Vagina (tissue), 2 donors: ENCODE results near the gene NELFA. TPM values are rescaled to one million over a fixed set of nuclear protein-coding genes. Genes with fewer than 3 reads are reported as not detected.
A peak's percentile ranks its signal among the peaks of the same experiment; 100 is the strongest.

Experiments used
- DNase-seq, 2 donors: peaks; one replicate each; pipeline ENCODE4 v3.0.0-alpha.2; 2017; ENCODE audit errors: extremely low spot score in 2 of 2
- H3K27ac ChIP-seq: fragments of 200-600 bp; sonication (generic); one replicate; pipeline ENCODE4 v1.5.1; 2019
- H3K27me3 ChIP-seq: fragments of 200-600 bp; sonication (generic); one replicate; pipeline ENCODE4 v1.5.1; 2019
- H3K36me3 ChIP-seq, 2 donors: fragments of 200-600 bp; sonication (generic); one replicate each; pipeline ENCODE4 v1.5.1; 2017 to 2019
- H3K4me1 ChIP-seq: fragments of 200-600 bp; sonication (generic); one replicate; pipeline ENCODE4 v1.5.1; 2019
- H3K4me3 ChIP-seq, 2 donors: fragments of 200-600 bp; sonication (generic); 1 replicate in 1 of 2; 2 replicates in 1 of 2; pipeline ENCODE4 v1.5.1; 2016 to 2019
- H3K9me3 ChIP-seq: fragments of 200-600 bp; sonication (generic); one replicate; pipeline ENCODE4 v1.5.1; 2019
- POLR2A ChIP-seq, 2 donors: fragments of 450-650 bp; IDR thresholded peaks; one replicate each; pipeline ENCODE4 v1.6.1; 2017; ENCODE audit warnings: antibody characterized with exemption in 2 of 2, mild to moderate bottlenecking in 2 of 2, moderate library complexity in 2 of 2
- POLR2AphosphoS5 ChIP-seq, 2 donors: sonication (generic); formaldehyde crosslinking; IDR thresholded peaks; one replicate each; pipeline ENCODE4 v1.9.0; 2017; ENCODE audit warnings: antibody characterized with exemption in 2 of 2, mild to moderate bottlenecking in 2 of 2, low read depth in 1 of 2; ENCODE audit not compliant: insufficient read depth in 1 of 2
- intact Hi-C: fragments of 100-400 bp; cut with DNase I; formaldehyde crosslinking; loops from one replicate; pipeline ENCODE4 v1.15.1; 2023
- total RNA-seq: library from RNA; depleted of rRNA; stranded (reverse); fragments of >200 nt; gene quantifications from one replicate; pipeline ENCODE4 v1.2.3, GENCODE V29; 2016
- TF ChIP-seq, protein P1 (sequence below), 3 experiments: fragments of 450-650 bp in 2 of 3; fragments of 200-600 bp in 1 of 3; sonication (generic) in 1 of 3; IDR thresholded peaks; one replicate each; pipeline ENCODE4 v1.5.1; 2017 to 2019; ENCODE audit warnings: antibody characterized with exemption in 3 of 3, mild to moderate bottlenecking in 2 of 3, moderate library complexity in 2 of 3

Gene NELFA
- total RNA-seq = 19.6 TPM

DNA sequence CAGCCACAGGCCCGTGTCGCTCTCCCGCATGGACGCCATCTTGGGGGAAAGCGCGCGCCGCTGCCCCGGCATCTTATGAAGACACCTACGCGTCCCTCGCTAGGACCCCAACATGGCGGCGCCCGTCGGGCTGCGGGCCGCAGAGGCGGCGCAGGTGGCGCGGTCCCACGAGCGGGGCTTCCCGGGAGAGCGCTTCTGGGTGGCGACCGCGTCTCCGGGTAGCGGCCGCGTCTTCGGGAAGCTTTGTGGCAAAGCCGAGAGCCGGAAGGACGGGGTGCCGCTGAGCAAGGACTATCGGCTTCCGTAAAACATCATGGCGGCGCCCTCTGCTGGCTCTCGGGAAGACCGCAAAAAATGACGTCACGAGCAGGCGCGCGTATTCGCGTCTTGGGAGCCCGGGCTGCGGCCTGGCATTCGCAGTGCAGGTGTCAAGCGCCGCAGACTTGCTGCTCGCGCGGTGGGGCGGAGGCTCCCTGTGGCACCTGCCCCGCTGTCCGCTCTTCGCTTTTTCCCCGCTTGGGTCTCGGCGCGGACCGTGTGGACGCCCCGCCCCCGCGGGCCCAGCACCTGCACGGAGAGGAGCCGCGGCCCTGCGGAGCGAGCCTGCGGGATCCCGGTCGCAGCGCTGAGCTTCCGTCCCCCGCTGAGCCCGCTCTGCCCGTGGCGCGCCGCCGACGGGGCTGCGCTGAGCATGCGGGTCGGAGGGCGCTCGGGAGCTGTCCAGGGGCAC, at the start of gene NELFA:
Gene NELFA (minus strand): TSS at position 54 of the 730 bp plus-strand sequence. CDS start 15 bp downstream, at position 39.
- H3K9me3 ChIP-seq = no peaks in the 10 kb centered on the region
- H3K4me3 ChIP-seq = peak within 1 kb of the TSS; percentile 70 to 95
- intact Hi-C loops = no loop called here
- H3K27ac ChIP-seq = peak within 1 kb of the TSS; percentile 98
- H3K36me3 ChIP-seq = peaks cover 0 to 8% of the 10 kb centered on the region in 2 donors
- no peaks in the 10 kb centered on the region for H3K27me3 ChIP-seq
- DNase-seq = peak in 1 of 2 donors; percentile 92
- peaks cover 33% of the 10 kb centered on the region for H3K4me1 ChIP-seq
- TF ChIP-seq POLR2AphosphoS5 (IDR thresholded peaks at IDR 0.05; ENCODE audit: insufficient read depth in 1 of 2, low read depth in 1 of 2) = peak; percentile 76 to 90
- TF ChIP-seq, protein P1, sequence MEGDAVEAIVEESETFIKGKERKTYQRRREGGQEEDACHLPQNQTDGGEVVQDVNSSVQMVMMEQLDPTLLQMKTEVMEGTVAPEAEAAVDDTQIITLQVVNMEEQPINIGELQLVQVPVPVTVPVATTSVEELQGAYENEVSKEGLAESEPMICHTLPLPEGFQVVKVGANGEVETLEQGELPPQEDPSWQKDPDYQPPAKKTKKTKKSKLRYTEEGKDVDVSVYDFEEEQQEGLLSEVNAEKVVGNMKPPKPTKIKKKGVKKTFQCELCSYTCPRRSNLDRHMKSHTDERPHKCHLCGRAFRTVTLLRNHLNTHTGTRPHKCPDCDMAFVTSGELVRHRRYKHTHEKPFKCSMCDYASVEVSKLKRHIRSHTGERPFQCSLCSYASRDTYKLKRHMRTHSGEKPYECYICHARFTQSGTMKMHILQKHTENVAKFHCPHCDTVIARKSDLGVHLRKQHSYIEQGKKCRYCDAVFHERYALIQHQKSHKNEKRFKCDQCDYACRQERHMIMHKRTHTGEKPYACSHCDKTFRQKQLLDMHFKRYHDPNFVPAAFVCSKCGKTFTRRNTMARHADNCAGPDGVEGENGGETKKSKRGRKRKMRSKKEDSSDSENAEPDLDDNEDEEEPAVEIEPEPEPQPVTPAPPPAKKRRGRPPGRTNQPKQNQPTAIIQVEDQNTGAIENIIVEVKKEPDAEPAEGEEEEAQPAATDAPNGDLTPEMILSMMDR (IDR thresholded peaks at IDR 0.05) = peak in 2 of 3 experiments; percentile 54 to 56
- peak in 1 of 2 donors; percentile 32 for TF ChIP-seq POLR2A (IDR thresholded peaks at IDR 0.05)

DNA sequence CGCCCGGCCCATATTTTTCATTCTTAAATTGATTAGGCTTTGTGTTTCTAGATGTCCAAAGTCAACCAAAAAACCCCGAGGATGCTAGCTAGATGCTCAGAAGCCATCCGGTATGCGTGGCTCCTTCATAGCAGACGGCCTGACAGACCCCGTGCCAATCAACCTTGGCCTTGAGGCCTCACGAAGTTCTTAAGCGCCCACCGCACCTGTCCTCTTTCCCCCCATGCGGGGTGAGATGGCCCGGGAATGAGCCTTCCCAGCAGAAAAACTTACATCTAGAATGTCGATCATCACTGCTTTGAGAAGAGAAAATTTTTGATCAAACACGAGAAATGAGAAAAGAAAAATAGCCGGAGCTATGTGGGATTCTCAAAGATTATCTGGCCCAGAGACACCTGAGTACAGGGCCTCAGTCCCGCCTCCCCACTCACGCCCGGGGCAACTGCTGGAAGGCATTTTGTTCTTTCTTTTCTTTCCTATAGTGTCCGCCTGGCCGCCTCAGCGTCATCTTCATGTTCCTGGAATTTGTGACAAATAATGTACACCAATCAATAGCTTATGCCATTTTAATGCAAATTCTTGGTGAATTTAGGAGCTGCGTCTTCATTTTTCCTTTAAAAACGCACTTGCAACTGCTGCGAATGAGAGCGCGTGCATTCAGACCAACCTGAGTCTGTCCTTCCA, 48.8 kb upstream of the NELFA start:
- Histone ChIP-seq H3K27ac (no peak overlapping the region), H3K4me3 (no peak overlapping the region), H3K4me1 (peaks cover 8% of the 10 kb centered on the region), H3K27me3 (peaks cover 13% of the 10 kb centered on the region), H3K36me3 (no peaks in the 10 kb centered on the region), H3K9me3 (no peaks in the 10 kb centered on the region)
- no peak for DNase-seq
- intact Hi-C loops = no loop called here
- TF ChIP-seq, protein P1 (IDR thresholded peaks at IDR 0.05) = no peak
- TF ChIP-seq POLR2AphosphoS5 (IDR thresholded peaks at IDR 0.05; ENCODE audit: insufficient read depth in 1 of 2, low read depth in 1 of 2) (no peak), POLR2A (IDR thresholded peaks at IDR 0.05) (no peak)

DNA sequence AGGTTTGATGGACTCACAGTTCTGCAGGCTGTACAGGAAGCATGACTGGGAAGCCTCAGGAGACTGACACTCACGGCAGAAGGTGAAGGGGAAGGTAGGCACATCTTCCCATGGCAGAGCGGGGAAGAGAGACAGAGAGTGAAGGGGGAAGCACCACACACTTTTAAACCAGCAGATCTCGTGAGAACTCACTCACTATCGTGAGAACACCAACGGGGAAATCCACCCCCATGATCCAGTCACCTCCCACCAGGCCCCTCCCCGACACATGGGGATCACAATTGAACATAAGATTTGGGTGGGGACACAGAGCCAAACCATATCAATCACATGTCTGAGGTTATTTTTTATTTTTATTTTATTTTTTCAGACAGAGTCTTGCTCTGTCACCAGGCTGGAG, 45.4 kb upstream of the NELFA start:
- no peaks in the 10 kb centered on the region for H3K9me3 ChIP-seq
- no peak overlapping the region for H3K4me3 ChIP-seq
- H3K27me3 ChIP-seq = peaks cover 5% of the 10 kb centered on the region
- no peaks in the 10 kb centered on the region for H3K36me3 ChIP-seq
- TF ChIP-seq POLR2A (IDR thresholded peaks at IDR 0.05) (no peak), POLR2AphosphoS5 (IDR thresholded peaks at IDR 0.05; ENCODE audit: insufficient read depth in 1 of 2, low read depth in 1 of 2) (no peak)
- TF ChIP-seq, protein P1 (IDR thresholded peaks at IDR 0.05) = no peak
- intact Hi-C loops = no loop called here
- H3K4me1 ChIP-seq = no peaks in the 10 kb centered on the region
- H3K27ac ChIP-seq = no peak overlapping the region
- no peak for DNase-seq

DNA sequence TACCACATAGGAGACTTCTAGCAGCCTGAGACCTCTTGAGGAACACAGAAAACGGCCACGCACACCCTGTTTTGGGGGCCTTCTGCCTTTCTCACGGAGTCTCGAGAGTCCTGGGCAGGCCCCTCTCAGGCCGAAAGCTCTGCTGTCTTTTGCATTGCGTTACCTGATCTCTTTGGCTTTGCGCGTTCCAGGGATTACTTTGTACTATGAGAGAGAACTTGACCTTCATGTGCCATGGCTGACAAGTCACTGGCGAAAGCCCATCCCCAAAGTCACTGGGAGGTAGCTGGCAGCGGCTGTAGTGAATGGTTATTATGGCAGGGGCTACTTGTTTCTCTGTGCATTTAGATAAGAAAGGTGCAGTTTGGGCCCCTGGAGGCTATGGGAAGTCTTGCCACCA, 42.3 kb upstream of the NELFA start:
- DNase-seq = no peak
- H3K27me3 ChIP-seq = no peaks in the 10 kb centered on the region

DNA sequence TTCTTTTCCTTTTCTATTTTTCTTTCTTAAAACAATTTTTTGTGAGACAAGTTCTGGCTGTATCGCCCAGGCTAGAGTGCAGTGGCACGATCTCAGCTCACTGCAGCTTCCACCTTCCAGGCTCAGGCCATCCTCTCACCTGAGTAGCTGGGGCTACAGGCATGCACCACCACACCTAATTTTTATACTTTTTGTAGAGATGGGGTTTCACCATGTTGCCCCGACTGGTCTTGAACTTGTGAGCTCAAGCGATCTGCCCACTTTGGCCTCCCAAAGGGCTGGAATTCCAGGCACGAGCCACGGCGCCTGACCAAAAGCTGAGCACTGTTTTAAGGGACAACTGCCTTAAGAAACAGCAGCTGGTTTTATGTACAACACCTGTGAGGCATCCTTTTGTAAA, 41.0 kb upstream of the NELFA start:
- DNase-seq = no peak
- TF ChIP-seq POLR2A (IDR thresholded peaks at IDR 0.05) (no peak), POLR2AphosphoS5 (IDR thresholded peaks at IDR 0.05; ENCODE audit: insufficient read depth in 1 of 2, low read depth in 1 of 2) (no peak)
- TF ChIP-seq, protein P1 (IDR thresholded peaks at IDR 0.05) = no peak
- no peaks in the 10 kb centered on the region for H3K27me3 ChIP-seq
- intact Hi-C loops = no loop called here
- no peaks in the 10 kb centered on the region for H3K36me3 ChIP-seq
- H3K27ac ChIP-seq = no peak overlapping the region
- no peaks in the 10 kb centered on the region for H3K4me1 ChIP-seq
- no peak overlapping the region for H3K4me3 ChIP-seq
- H3K9me3 ChIP-seq = no peaks in the 10 kb centered on the region

More for the DNA sequence above, 42.3 kb upstream of the NELFA start:
- Histone ChIP-seq H3K36me3 (no peaks in the 10 kb centered on the region), H3K4me1 (no peaks in the 10 kb centered on the region), H3K27ac (no peak overlapping the region), H3K9me3 (no peaks in the 10 kb centered on the region), H3K4me3 (no peak overlapping the region)
- intact Hi-C loops = no loop called here
- TF ChIP-seq POLR2A (IDR thresholded peaks at IDR 0.05) = no peak
